SH-SY5Y (cell line): ENCODE data around the gene FANCC.

Source experiments
- GATA2 ChIP-seq: IDR thresholded peaks from 2 replicates; pipeline ENCODE4 v1.6.1; 2011; ENCODE audit warnings: mild to moderate bottlenecking, low read depth, low read length
- GATA3 ChIP-seq: IDR thresholded peaks from 2 replicates; pipeline ENCODE4 v1.6.1; 2011; ENCODE audit warnings: low read depth, mild to moderate bottlenecking, low read length, moderate library complexity

GRCh38 chr9:95142728-95143127 lies 174.8 kb downstream of the FANCC start:
- TF ChIP-seq GATA3, result no peak
- no peak for TF ChIP-seq GATA2
